H9 (cell line): ENCODE results near the gene ASPA. TPM values are rescaled to one million over a fixed set of nuclear protein-coding genes. Genes with fewer than 3 reads are reported as not detected.

Experiments
- DNase-seq: peaks from one replicate; pipeline ENCODE4 v3.0.0-alpha.2; 2017
- H2AFZ ChIP-seq: one replicate; pipeline ENCODE4 v1.6.1; 2013; ENCODE audit warnings: mild to moderate bottlenecking, low read length, control low read depth, moderate library complexity
- H2AK5ac ChIP-seq: 2 replicates; pipeline ENCODE4 v1.6.1; 2013; ENCODE audit warnings: low read length, control low read depth, mixed read lengths; ENCODE audit not compliant: insufficient read length
- H2BK120ac ChIP-seq: one replicate; pipeline ENCODE4 v1.6.1; 2013; ENCODE audit warnings: low read depth, mild to moderate bottlenecking, low read length, control low read depth, inconsistent platforms; ENCODE audit not compliant: poor library complexity, severe bottlenecking
- H2BK12ac ChIP-seq: 2 replicates; pipeline ENCODE4 v1.6.1; 2013; ENCODE audit warnings: low read length, control low read depth, mixed read lengths, low read depth; ENCODE audit not compliant: insufficient read length
- H2BK15ac ChIP-seq: 2 replicates; pipeline ENCODE4 v1.6.1; 2013; ENCODE audit warnings: low read depth, low read length, control low read depth
- H2BK20ac ChIP-seq: one replicate; pipeline ENCODE4 v1.6.1; 2013; ENCODE audit warnings: low read depth, mild to moderate bottlenecking, low read length, control low read depth, inconsistent platforms; ENCODE audit not compliant: poor library complexity, severe bottlenecking
- H2BK5ac ChIP-seq: 2 replicates; pipeline ENCODE4 v1.6.1; 2013; ENCODE audit warnings: low read length, control low read depth, mixed read lengths; ENCODE audit not compliant: insufficient read length
- H3K14ac ChIP-seq: 2 replicates; pipeline ENCODE4 v1.6.1; 2013; ENCODE audit warnings: low read length, control low read depth; ENCODE audit not compliant: insufficient read depth
- H3K18ac ChIP-seq: 2 replicates; pipeline ENCODE4 v1.6.1; 2013; ENCODE audit warnings: low read depth, mild to moderate bottlenecking, mixed read lengths, low read length, control low read depth; ENCODE audit not compliant: insufficient read length
- H3K23ac ChIP-seq: 2 replicates; pipeline ENCODE4 v1.6.1; 2013; ENCODE audit warnings: low read length, control low read depth, mixed read lengths, low read depth; ENCODE audit not compliant: insufficient read length
- H3K23me2 ChIP-seq: 2 replicates; pipeline ENCODE4 v1.6.1; 2013; ENCODE audit warnings: low read depth, mild to moderate bottlenecking, mixed read lengths, low read length, control low read depth; ENCODE audit not compliant: insufficient read length, poor library complexity, severe bottlenecking
- H3K27ac ChIP-seq: 2 replicates; pipeline ENCODE4 v1.5.1; 2013; ENCODE audit warnings: low read length, control low read depth, mixed read lengths, low read depth; ENCODE audit not compliant: insufficient read length
- H3K27me3 ChIP-seq: 2 replicates; pipeline ENCODE4 v1.6.1; 2013; ENCODE audit warnings: low read length, control low read depth, inconsistent platforms; ENCODE audit not compliant: insufficient read depth
- H3K4ac ChIP-seq: 2 replicates; pipeline ENCODE4 v1.6.1; 2013; ENCODE audit warnings: low read depth, mild to moderate bottlenecking, control low read depth, inconsistent platforms, low read length, moderate library complexity
- H3K4me1 ChIP-seq: 2 replicates; pipeline ENCODE4 v1.6.1; 2013; ENCODE audit warnings: low read length, control low read depth, inconsistent platforms; ENCODE audit not compliant: insufficient read depth
- H3K4me2 ChIP-seq: 2 replicates; pipeline ENCODE4 v1.6.1; 2013; ENCODE audit warnings: low read length, control low read depth, mixed read lengths; ENCODE audit not compliant: insufficient read length, insufficient read depth
- H3K56ac ChIP-seq: 2 replicates; pipeline ENCODE4 v1.6.1; 2013; ENCODE audit warnings: low read depth, mild to moderate bottlenecking, mixed read lengths, low read length, control low read depth; ENCODE audit not compliant: insufficient read length
- H3K79me1 ChIP-seq: 2 replicates; pipeline ENCODE4 v1.6.1; 2013; ENCODE audit warnings: low read depth, mild to moderate bottlenecking, moderate library complexity, low read length, control low read depth, inconsistent platforms; ENCODE audit not compliant: insufficient read depth, poor library complexity, severe bottlenecking
- H3K79me2 ChIP-seq: 2 replicates; pipeline ENCODE4 v1.6.1; 2013; ENCODE audit warnings: low read length, control low read depth, inconsistent platforms; ENCODE audit not compliant: insufficient read depth
- H3K9ac ChIP-seq: 2 replicates; pipeline ENCODE4 v1.6.1; 2013; ENCODE audit warnings: low read length, control low read depth, mixed read lengths; ENCODE audit not compliant: insufficient read length; ENCODE audit errors: extremely low read depth
- H3K9me3 ChIP-seq: one replicate; pipeline ENCODE4 v1.6.1; 2013; ENCODE audit warnings: low read depth, low read length, inconsistent platforms; ENCODE audit not compliant: control insufficient read depth
- H3T11ph ChIP-seq: one replicate; pipeline ENCODE4 v1.6.1; 2013; ENCODE audit warnings: mild to moderate bottlenecking, low read length, control low read depth, inconsistent platforms
- H4K20me1 ChIP-seq: one replicate; pipeline ENCODE4 v1.6.1; 2013; ENCODE audit not compliant: control insufficient read depth, insufficient read length, insufficient read depth
- H4K5ac ChIP-seq: 2 replicates; pipeline ENCODE4 v1.6.1; 2013; ENCODE audit warnings: low read depth, mild to moderate bottlenecking, mixed read lengths, low read length, control low read depth; ENCODE audit not compliant: insufficient read length
- H4K8ac ChIP-seq: replicated peaks from 2 replicates; pipeline ENCODE4 v1.6.1; 2013; ENCODE audit warnings: low read length, control low read depth, mixed read lengths, low read depth; ENCODE audit not compliant: insufficient read length
- H4K91ac ChIP-seq: 2 replicates; pipeline ENCODE4 v1.6.1; 2013; ENCODE audit warnings: low read depth, mild to moderate bottlenecking, moderate library complexity, mixed read lengths, low read length, control low read depth; ENCODE audit not compliant: insufficient read length
- H3K27ac Mint-ChIP-seq, 3 experiments: 2 replicates in 2 of 3; 3 replicates in 1 of 3; pipeline ENCODE4 v1.8.0; 2020 to 2021; ENCODE audit warnings: mixed read lengths in 3 of 3, mild to moderate bottlenecking in 1 of 3, moderate library complexity in 1 of 3
- H3K27me3 Mint-ChIP-seq: 2 replicates; pipeline ENCODE4 v1.8.0; 2021; ENCODE audit warnings: low read depth, mild to moderate bottlenecking, moderate library complexity, mixed read lengths
- H3K36me3 Mint-ChIP-seq, 3 experiments: 2 replicates in 2 of 3; 3 replicates in 1 of 3; pipeline ENCODE4 v1.8.0; 2020 to 2021; ENCODE audit warnings: low read depth in 3 of 3, mixed read lengths in 3 of 3; ENCODE audit not compliant: insufficient read depth in 1 of 3
- H3K4me1 Mint-ChIP-seq, 2 experiments: 2 replicates each; pipeline ENCODE4 v1.8.0; 2020; ENCODE audit warnings: mixed read lengths in 2 of 2
- H3K4me3 Mint-ChIP-seq, 2 experiments: 2 replicates in 1 of 2; 3 replicates in 1 of 2; pipeline ENCODE4 v1.8.0; 2020 to 2021; ENCODE audit warnings: mild to moderate bottlenecking in 2 of 2, mixed read lengths in 2 of 2, moderate library complexity in 1 of 2
- H3K9me3 Mint-ChIP-seq, 2 experiments: 2 replicates in 1 of 2; 3 replicates in 1 of 2; pipeline ENCODE4 v1.8.0; 2020; ENCODE audit warnings: mild to moderate bottlenecking in 2 of 2, mixed read lengths in 2 of 2, moderate library complexity in 1 of 2
- CTCF ChIP-seq: fragments of 200-600 bp; sonication (generic); conservative IDR thresholded peaks from 3 replicates; pipeline ENCODE4 v1.8.0; 2021; ENCODE audit warnings: antibody characterized with exemption, mild to moderate bottlenecking
- WGBS: extraction: QIAGEN DNeasy Blood & Tissue Kit; methylation state at CpG from one replicate; pipeline ENCODE4 v1.1.7; 2013; ENCODE audit warnings: missing lambda C conversion rate, low lambda C conversion rate, mixed read lengths; ENCODE audit not compliant: insufficient read length; ENCODE audit errors: extremely low coverage; 5-methylcytosine and 5-hydroxymethylcytosine counted together
- total RNA-seq: library from RNA; stranded (reverse); gene quantifications from 2 replicates; pipeline ENCODE4 v1.2.1, GENCODE V29; 2021

The ASPA gene
- total RNA-seq, 1 experiment from 2014 or later = not detected

GRCh38 chr17:3549610-3550162, 73.9 kb downstream of the ASPA start:
- no peaks in the 10 kb centered on the region for H3K27me3 ChIP-seq
- no peaks in the 10 kb centered on the region for H3K79me1 ChIP-seq
- H4K8ac ChIP-seq = no peak overlapping the region
- no peak overlapping the region for H3K27ac ChIP-seq
- Mint-ChIP-seq H3K4me3 (no peak overlapping the region), H3K36me3 (peaks cover 0 to 5% (median 0%) of the 10 kb centered on the region in 3 experiments; a peak in 2 of 7 replicates), H3K4me1 (peaks cover 0 to 4% of the 10 kb centered on the region in 2 experiments; a peak in 1 of 4 replicates), H3K27me3 (0 out of 2 replicates have a peak, but pooled peaks cover 2% of the 10 kb centered on the region), H3K9me3 (peaks cover 5 to 6% of the 10 kb centered on the region in 2 experiments; a peak in 3 of 5 replicates), H3K27ac (no peak overlapping the region; a peak in 1 of 7 replicates)
- H2BK15ac ChIP-seq = no peak overlapping the region
- no peak overlapping the region for H3K18ac ChIP-seq
- H3K23ac ChIP-seq = no peak overlapping the region
- no peak for TF ChIP-seq CTCF
- H2BK12ac ChIP-seq = no peak overlapping the region
- H2AFZ ChIP-seq = no peak overlapping the region
- no peaks in the 10 kb centered on the region for H3K79me2 ChIP-seq
- no peak overlapping the region for H4K5ac ChIP-seq
- no peaks in the 10 kb centered on the region for H3K23me2 ChIP-seq
- no peak overlapping the region for H3K9ac ChIP-seq
- no peak overlapping the region for H4K91ac ChIP-seq
- 100% methylated on average over 2 of the region's 2 CpGs for WGBS
- no peaks in the 10 kb centered on the region for H3K4me1 ChIP-seq
- H2AK5ac ChIP-seq = no peak overlapping the region
- H2BK120ac ChIP-seq = no peak overlapping the region
- H4K20me1 ChIP-seq = no peaks in the 10 kb centered on the region
- no peak overlapping the region for H3K4me2 ChIP-seq
- H2BK5ac ChIP-seq = no peak overlapping the region
- H3K9me3 ChIP-seq = no peaks in the 10 kb centered on the region
- no peak overlapping the region for H3K4ac ChIP-seq
- H3T11ph ChIP-seq = no peak overlapping the region
- H2BK20ac ChIP-seq = no peak overlapping the region
- H3K14ac ChIP-seq = no peak overlapping the region
- no peak for DNase-seq
- H3K56ac ChIP-seq = no peak overlapping the region
